Vagina (tissue), 2 donors: ENCODE results near the gene CHD6.

Experiments
- CTCF ChIP-seq, 3 experiments: fragments of 450-650 bp in 2 of 3; fragments of 200-600 bp in 1 of 3; sonication (generic) in 1 of 3; IDR thresholded peaks; one replicate each; pipeline ENCODE4 v1.5.1; 2017 to 2019; ENCODE audit warnings: antibody characterized with exemption in 3 of 3, mild to moderate bottlenecking in 2 of 3, moderate library complexity in 2 of 3
- POLR2A ChIP-seq, 2 donors: fragments of 450-650 bp; IDR thresholded peaks; one replicate each; pipeline ENCODE4 v1.6.1; 2017; ENCODE audit warnings: antibody characterized with exemption in 2 of 2, mild to moderate bottlenecking in 2 of 2, moderate library complexity in 2 of 2

- TF ChIP-seq CTCF (IDR thresholded peaks at IDR 0.05) (no peak), POLR2A (IDR thresholded peaks at IDR 0.05) (no peak)
These were observed 8.9 kb upstream of the CHD6 start for GRCh38 chr20:41627001-41627495.
